AG10803 (cell line): ENCODE data around the gene PPP2R2D.

Source experiments
- DNase-seq: peaks from one replicate; pipeline ENCODE4 v3.0.0; 2010; ENCODE audit warnings: low read depth
- H3K4me3 ChIP-seq: 2 replicates; pipeline ENCODE4 v1.5.1; 2011; ENCODE audit warnings: mild to moderate bottlenecking, low read length, control low read depth
- TF ChIP-seq, protein P1 (sequence below): conservative IDR thresholded peaks from 2 replicates; pipeline ENCODE4 v1.5.1; 2011; ENCODE audit warnings: mild to moderate bottlenecking, low read length, control low read depth, inconsistent platforms

PPP2R2D gene

GRCh38 chr10:131933016-131933695 lies 32.3 kb downstream of the PPP2R2D start:
- DNase-seq, result no peak
- H3K4me3 ChIP-seq, result no peak overlapping the region
- TF ChIP-seq, protein P1, sequence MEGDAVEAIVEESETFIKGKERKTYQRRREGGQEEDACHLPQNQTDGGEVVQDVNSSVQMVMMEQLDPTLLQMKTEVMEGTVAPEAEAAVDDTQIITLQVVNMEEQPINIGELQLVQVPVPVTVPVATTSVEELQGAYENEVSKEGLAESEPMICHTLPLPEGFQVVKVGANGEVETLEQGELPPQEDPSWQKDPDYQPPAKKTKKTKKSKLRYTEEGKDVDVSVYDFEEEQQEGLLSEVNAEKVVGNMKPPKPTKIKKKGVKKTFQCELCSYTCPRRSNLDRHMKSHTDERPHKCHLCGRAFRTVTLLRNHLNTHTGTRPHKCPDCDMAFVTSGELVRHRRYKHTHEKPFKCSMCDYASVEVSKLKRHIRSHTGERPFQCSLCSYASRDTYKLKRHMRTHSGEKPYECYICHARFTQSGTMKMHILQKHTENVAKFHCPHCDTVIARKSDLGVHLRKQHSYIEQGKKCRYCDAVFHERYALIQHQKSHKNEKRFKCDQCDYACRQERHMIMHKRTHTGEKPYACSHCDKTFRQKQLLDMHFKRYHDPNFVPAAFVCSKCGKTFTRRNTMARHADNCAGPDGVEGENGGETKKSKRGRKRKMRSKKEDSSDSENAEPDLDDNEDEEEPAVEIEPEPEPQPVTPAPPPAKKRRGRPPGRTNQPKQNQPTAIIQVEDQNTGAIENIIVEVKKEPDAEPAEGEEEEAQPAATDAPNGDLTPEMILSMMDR, result no peak

GRCh38 chr10:131933696-131934086 lies 32.9 kb downstream of the PPP2R2D start:
- TF ChIP-seq, protein P1, result no peak
- no peak for DNase-seq
- H3K4me3 ChIP-seq, result no peak overlapping the region

GRCh38 chr10:131934769-131935168 lies 34.0 kb downstream of the PPP2R2D start:
- DNase-seq, result no peak
- TF ChIP-seq, protein P1, result no peak
- H3K4me3 ChIP-seq, result no peak overlapping the region

- no peak overlapping the region for H3K4me3 ChIP-seq
- TF ChIP-seq, protein P1, result no peak
- DNase-seq, result no peak
Measured at GRCh38 chr10:131935260-131935659, 34.5 kb downstream of the PPP2R2D start.

DNA sequence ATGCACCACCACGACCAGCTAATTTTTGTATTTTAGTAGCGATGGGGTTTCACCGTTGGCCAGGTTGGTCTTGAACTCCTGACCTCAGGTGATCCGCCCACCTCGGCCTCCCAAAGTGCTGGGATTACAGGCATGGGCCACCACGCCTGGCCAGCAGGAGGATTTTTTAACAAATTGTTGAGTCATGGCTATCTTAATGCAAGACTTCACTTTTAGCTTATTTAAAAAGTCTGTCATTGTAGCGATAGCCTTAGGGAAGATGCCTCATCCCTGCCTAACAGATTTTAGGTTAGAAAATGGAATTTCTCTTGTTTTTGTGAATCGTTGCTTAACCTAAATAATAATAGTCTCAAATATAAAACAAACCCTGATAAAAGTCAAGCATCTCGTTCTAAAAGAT lies 35.5 kb downstream of the PPP2R2D start:
- no peak overlapping the region for H3K4me3 ChIP-seq
- no peak for DNase-seq
- TF ChIP-seq, protein P1, result no peak

DNA sequence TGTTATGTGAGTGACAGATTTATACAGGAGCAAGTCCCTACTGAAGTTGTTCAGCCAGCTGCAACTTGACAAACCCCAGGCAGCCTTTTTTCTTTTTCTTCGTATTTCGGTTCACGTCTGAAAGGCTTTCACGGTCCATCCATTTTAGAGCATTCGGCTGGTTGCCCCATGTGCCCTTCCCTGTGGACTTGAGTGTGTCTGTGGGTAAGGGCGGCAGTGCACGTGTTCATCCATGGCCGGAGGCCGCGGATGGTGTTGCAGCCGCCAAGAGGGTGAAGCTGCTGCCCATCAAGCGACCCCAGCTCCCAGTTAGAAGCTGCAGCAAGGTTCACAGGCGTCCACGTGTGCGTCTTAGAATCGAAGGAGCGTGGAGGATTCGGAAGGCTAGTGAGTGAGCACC lies 35.9 kb downstream of the PPP2R2D start:
- TF ChIP-seq, protein P1, result no peak
- DNase-seq, result no peak
- H3K4me3 ChIP-seq, result no peak overlapping the region

GRCh38 chr10:131937836-131938235 lies 37.0 kb downstream of the PPP2R2D start:
- H3K4me3 ChIP-seq, result no peak overlapping the region
- TF ChIP-seq, protein P1, result no peak
- no peak for DNase-seq
